Lung (tissue), 12 donors: ENCODE measurements around the gene CCL2. TPM values are rescaled to one million over a fixed set of nuclear protein-coding genes. Genes with fewer than 3 reads are reported as not detected.
A peak's percentile ranks its signal among the peaks of the same experiment; 100 is the strongest.

Experiments used
- ATAC-seq: fragments of 200-7000 bp; cut with Tn5 transposase; one replicate; pipeline ENCODE4 v1.9.1; 2020; ENCODE audit warnings: moderate number of reproducible peaks; ENCODE audit not compliant: insufficient read depth, low FRiP score
- DNase-seq, 3 donors: peaks; one replicate each; pipeline ENCODE4 v3.0.0-alpha.2; 2013 to 2017
- H3K27ac ChIP-seq, 2 donors: one replicate each; pipeline ENCODE4 v1.5.1; 2013; ENCODE audit warnings: mild to moderate bottlenecking in 2 of 2, moderate library complexity in 2 of 2, control low read depth in 1 of 2, inconsistent platforms in 1 of 2, low read depth in 1 of 2, low read length in 1 of 2
- H3K27me3 ChIP-seq, 3 donors: one replicate each; pipeline ENCODE4 v1.5.1; 2013; ENCODE audit warnings: low read length in 2 of 3; ENCODE audit not compliant: control insufficient read depth in 3 of 3, insufficient read depth in 3 of 3
- H3K36me3 ChIP-seq, 4 donors: one replicate each; pipeline ENCODE4 v1.5.1; 2013; ENCODE audit warnings: low read length in 4 of 4, mild to moderate bottlenecking in 1 of 4, moderate library complexity in 1 of 4; ENCODE audit not compliant: control insufficient read depth in 4 of 4, insufficient read depth in 4 of 4
- H3K4me1 ChIP-seq, 5 donors: one replicate each; pipeline ENCODE4 v1.5.1; 2013; ENCODE audit warnings: low read length in 5 of 5, mild to moderate bottlenecking in 2 of 5, moderate library complexity in 1 of 5; ENCODE audit not compliant: control insufficient read depth in 5 of 5, insufficient read depth in 5 of 5
- H3K4me3 ChIP-seq: one replicate; pipeline ENCODE4 v1.5.1; 2013; ENCODE audit warnings: mild to moderate bottlenecking, control low read depth, moderate library complexity
- H3K9ac ChIP-seq, 2 donors: one replicate each; pipeline ENCODE4 v1.5.1; 2013; ENCODE audit warnings: low read length in 2 of 2, control low read depth in 1 of 2; ENCODE audit not compliant: insufficient read depth in 1 of 2
- H3K9me3 ChIP-seq, 4 donors: one replicate each; pipeline ENCODE4 v1.5.1; 2013; ENCODE audit warnings: low read length in 3 of 4, mild to moderate bottlenecking in 1 of 4, moderate library complexity in 1 of 4; ENCODE audit not compliant: control insufficient read depth in 4 of 4, insufficient read depth in 3 of 4
- CTCF ChIP-seq: IDR thresholded peaks from 2 replicates; pipeline ENCODE4 v1.5.1; 2012; ENCODE audit warnings: mild to moderate bottlenecking; ENCODE audit errors: control extremely low read depth, extremely low read depth
- WGBS, 2 donors: extraction: QIAGEN DNeasy Blood & Tissue Kit; methylation state at CpG; one replicate each; pipeline ENCODE4 v1.1.7; 2013; 5-methylcytosine and 5-hydroxymethylcytosine counted together
- polyA plus RNA-seq, 2 donors: library from polyadenylated mRNA; stranded (reverse); fragments of 200-250 nt; gene quantifications; one replicate each; pipeline ENCODE4 v1.2.1, GENCODE V29; 2013
- total RNA-seq, 2 donors: library from RNA; depleted of rRNA in 1 of 2; stranded (reverse); fragments of >200 nt in 1 of 2; gene quantifications; one replicate each; pipeline ENCODE4 v1.2.1, GENCODE V29; 2014 to 2021
- donor health status: control.
- donor health status: control.
- donor health status: Bipolar disorder and iron deficiency.
- donor health status: healthy.
- donor health status: DM: yes; HTN: yes; CAD: no.

Gene CCL2
- total and polyA plus RNA-seq, 4 donors = 80.8 to 1,172 (median 160) TPM

DNA sequence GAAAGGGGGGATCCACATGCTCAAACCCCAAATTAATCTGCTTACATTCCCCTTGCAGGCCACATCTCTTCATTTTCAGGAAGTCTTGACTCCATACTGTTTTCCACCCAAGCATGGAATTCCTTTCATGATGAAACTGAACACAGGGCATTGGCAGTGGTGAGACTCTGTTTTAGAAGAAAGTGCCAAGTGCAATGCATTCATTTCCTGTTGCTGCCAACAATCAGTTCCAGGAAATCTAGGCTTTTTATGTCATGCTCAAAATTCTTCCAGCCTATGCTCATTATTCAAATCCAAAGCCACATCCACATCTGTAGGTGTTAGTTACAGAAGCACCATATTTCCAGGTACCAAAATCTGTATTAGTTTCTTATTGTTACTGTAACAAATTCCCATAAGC lies 4.1 kb downstream of the CCL2 start:
- ATAC-seq = no peak
- TF ChIP-seq CTCF = no peak

GRCh38 chr17:34260861-34261260 lies 5.8 kb downstream of the CCL2 start:
- no peak for ATAC-seq
- Histone ChIP-seq H3K4me1 (peaks cover 0 to 9% (median 0%) of the 10 kb centered on the region in 5 donors), H3K27me3 (no peaks in the 10 kb centered on the region), H3K4me3 (no peak overlapping the region), H3K36me3 (peaks cover 0 to 7% (median 2%) of the 10 kb centered on the region in 4 donors), H3K9ac (no peak overlapping the region), H3K9me3 (no peaks in the 10 kb centered on the region), H3K27ac (no peak overlapping the region)
- DNase-seq = no peak
- 66 to 80% methylated on average over 4 of the region's 4 CpGs for WGBS, 2 donors
- no peak for TF ChIP-seq CTCF

More for the DNA sequence above, 4.1 kb downstream of the CCL2 start:
- Histone ChIP-seq H3K27me3 (no peaks in the 10 kb centered on the region), H3K4me3 (no peak overlapping the region), H3K9me3 (no peaks in the 10 kb centered on the region), H3K27ac (no peak overlapping the region), H3K4me1 (peaks cover 0 to 17% (median 11%) of the 10 kb centered on the region in 5 donors), H3K36me3 (peaks cover 0 to 7% (median 2%) of the 10 kb centered on the region in 4 donors), H3K9ac (no peak overlapping the region)
- peak in 1 of 3 donors; percentile 32 for DNase-seq

GRCh38 chr17:34261568-34262337 lies 6.7 kb downstream of the CCL2 start:
- Histone ChIP-seq H3K27me3 (no peaks in the 10 kb centered on the region), H3K27ac (no peak overlapping the region), H3K36me3 (no peaks in the 10 kb centered on the region), H3K4me3 (no peak overlapping the region), H3K9me3 (no peaks in the 10 kb centered on the region), H3K4me1 (peaks cover 0 to 5% (median 0%) of the 10 kb centered on the region in 5 donors), H3K9ac (no peak overlapping the region)
- WGBS, 2 donors = 76 to 80% methylated on average over 5 of the region's 5 CpGs
- DNase-seq = no peak
- no peak for TF ChIP-seq CTCF
- no peak for ATAC-seq

DNA sequence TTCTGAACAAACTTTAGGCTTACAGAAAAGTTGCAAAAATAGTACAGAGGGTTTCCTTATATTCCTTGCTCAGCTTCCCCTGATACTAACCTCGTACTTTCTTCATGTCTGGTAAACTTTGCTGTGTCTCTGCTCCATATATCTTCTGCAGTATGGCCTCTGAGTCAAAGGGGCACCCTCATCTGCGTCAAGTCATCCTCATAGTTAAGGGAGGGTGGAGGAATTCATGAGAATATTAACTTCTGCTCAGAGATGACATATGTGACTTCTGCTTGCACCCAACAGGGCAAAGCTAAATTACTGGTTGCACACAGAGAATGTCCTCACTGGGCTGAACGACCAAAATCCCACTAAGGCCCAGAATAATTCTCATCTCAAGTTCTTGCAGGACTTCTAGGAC lies 10.6 kb downstream of the CCL2 start:
- Histone ChIP-seq H3K36me3 (no peaks in the 10 kb centered on the region), H3K27ac (no peak overlapping the region), H3K4me3 (no peak overlapping the region), H3K27me3 (no peaks in the 10 kb centered on the region), H3K4me1 (no peaks in the 10 kb centered on the region), H3K9ac (no peak overlapping the region), H3K9me3 (no peaks in the 10 kb centered on the region)
- TF ChIP-seq CTCF = no peak
- ATAC-seq (no peak), DNase-seq (no peak)
- 43 to 55% methylated on average over 3 of the region's 3 CpGs for WGBS, 2 donors
